Endothelial cell of umbilical vein (primary cell): Measurements from ENCODE around the gene SEC16B. TPM values are rescaled to one million over a fixed set of nuclear protein-coding genes. Genes with fewer than 3 reads are reported as not detected.

Experiments used
- BruUV-seq: library from RNA; stranded (reverse); fragments of 400-500 nt; replicated peaks from 2 replicates; lab custom pipeline; 2021; lab: Mats Ljungman, UMichigan
- CTCF ChIA-PET: fragments of 300-600, 350-600 bp; sonication (Branson Sonifier 250); formaldehyde crosslinking; loops from one replicate; lab custom pipeline; 2021; ENCODE audit warnings: antibody characterized with exemption, inconsistent platforms; lab: Charles Lee
- POLR2A ChIA-PET: fragments of 300-600, 350-600 bp; sonication (Branson Sonifier 250); formaldehyde crosslinking; loops from one replicate; lab custom pipeline; 2021; ENCODE audit warnings: antibody characterized with exemption, inconsistent platforms; lab: Charles Lee
- DNase-seq: peaks from one replicate; pipeline ENCODE4 v3.0.0-alpha.2; 2011; ENCODE audit warnings: low read depth, low spot score
- FAIRE-seq: peaks from 2 replicates; lab custom pipeline; 2011; peaks lifted over from hg19 to GRCh38; lab: Jason Lieb, UNC
- H2AFZ ChIP-seq: 2 replicates; pipeline ENCODE4 v1.6.0; 2012; ENCODE audit warnings: low read depth, low read length, control low read depth, inconsistent platforms
- H3K27ac ChIP-seq: 2 replicates; pipeline ENCODE4 v1.5.1; 2011; ENCODE audit warnings: low read depth, mild to moderate bottlenecking, control low read depth, low read length, moderate library complexity; ENCODE audit not compliant: insufficient read depth
- H3K27me3 ChIP-seq, 2 experiments: 2 replicates each; pipeline versions ENCODE4 v1.6.0 to v1.6.1; 2011; ENCODE audit warnings: low read length in 2 of 2, mixed read lengths in 1 of 2; ENCODE audit not compliant: control insufficient read depth in 2 of 2, insufficient read depth in 2 of 2
- H3K36me3 ChIP-seq, 2 experiments: 2 replicates in 1 of 2; 3 replicates in 1 of 2; pipeline ENCODE4 v1.5.1; 2011; ENCODE audit warnings: low read length in 2 of 2, mild to moderate bottlenecking in 1 of 2, moderate library complexity in 1 of 2; ENCODE audit not compliant: control insufficient read depth in 2 of 2, insufficient read depth in 2 of 2; ENCODE audit errors: extremely low read depth in 1 of 2
- H3K4me1 ChIP-seq: 3 replicates; pipeline ENCODE4 v1.5.1; 2011; ENCODE audit warnings: mild to moderate bottlenecking, low read length; ENCODE audit not compliant: control insufficient read depth, insufficient read depth; ENCODE audit errors: extremely low read depth
- H3K4me2 ChIP-seq: 2 replicates; pipeline ENCODE4 v1.6.1; 2011; ENCODE audit warnings: low read length, control low read depth, mixed read lengths; ENCODE audit not compliant: insufficient read depth
- H3K4me3 ChIP-seq, 3 experiments: fragments of 200-600 bp in 1 of 3; sonication (generic), shearing (Covaris generic) in 1 of 3; replicated peaks in 1 of 3; 2 replicates each; pipeline ENCODE4 v1.5.1; 2011 to 2016; ENCODE audit warnings: control low read depth in 3 of 3, low read length in 3 of 3, mild to moderate bottlenecking in 2 of 3, inconsistent platforms in 1 of 3, low read depth in 1 of 3, moderate library complexity in 1 of 3; ENCODE audit not compliant: insufficient read depth in 1 of 3
- H3K79me2 ChIP-seq: 2 replicates; pipeline ENCODE4 v1.6.0; 2012; ENCODE audit warnings: low read length, inconsistent platforms; ENCODE audit not compliant: control insufficient read depth, insufficient read depth
- H3K9ac ChIP-seq: replicated peaks from 2 replicates; pipeline ENCODE3; 2011; ENCODE audit warnings: low read length, control low read depth; ENCODE audit not compliant: insufficient read depth; ENCODE audit errors: extremely low read depth
- H3K9me1 ChIP-seq: replicated peaks from 3 replicates; pipeline ENCODE4 v1.6.0; 2011; ENCODE audit warnings: mild to moderate bottlenecking, low read length; ENCODE audit not compliant: control insufficient read depth, insufficient read depth; ENCODE audit errors: extremely low read depth
- H3K9me3 ChIP-seq: replicated peaks from 2 replicates; pipeline ENCODE4 v1.5.1; 2012; ENCODE audit warnings: low read length, inconsistent platforms; ENCODE audit not compliant: control insufficient read depth, insufficient read depth
- H4K20me1 ChIP-seq: replicated peaks from 2 replicates; pipeline ENCODE3; 2011; ENCODE audit warnings: mild to moderate bottlenecking, low read length; ENCODE audit not compliant: control insufficient read depth, insufficient read depth; ENCODE audit errors: extremely low read depth
- EZH2 ChIP-seq: IDR thresholded peaks from 2 replicates; pipeline ENCODE4 v1.6.1; 2012; ENCODE audit warnings: borderline replicate concordance, low read depth, mild to moderate bottlenecking, moderate library complexity, low read length, inconsistent platforms; ENCODE audit not compliant: severe bottlenecking
- FOS ChIP-seq: IDR thresholded peaks from 2 replicates; pipeline ENCODE4 v1.6.1; 2011; ENCODE audit warnings: mild to moderate bottlenecking, low read length, moderate library complexity, borderline replicate concordance; ENCODE audit not compliant: insufficient read depth
- GATA2 ChIP-seq: IDR thresholded peaks from 2 replicates; pipeline ENCODE4 v1.7.0; 2011; ENCODE audit warnings: low read depth, mild to moderate bottlenecking, moderate library complexity, mixed read lengths, low read length; ENCODE audit not compliant: insufficient read length, insufficient read depth
- JUN ChIP-seq: IDR thresholded peaks from 2 replicates; pipeline ENCODE4 v1.6.1; 2011; ENCODE audit warnings: borderline replicate concordance, low read depth; ENCODE audit not compliant: insufficient read length, insufficient read depth
- MYC ChIP-seq: IDR thresholded peaks from one replicate; pipeline ENCODE4 v1.6.1; 2011; ENCODE audit warnings: mild to moderate bottlenecking, low read depth, low read length
- POLR2A ChIP-seq: IDR thresholded peaks from 2 replicates; pipeline ENCODE4 v1.6.1; 2012; ENCODE audit warnings: low read depth, mild to moderate bottlenecking, control low read depth, low read length
- POLR2AphosphoS5 ChIP-seq: IDR thresholded peaks from 2 replicates; pipeline ENCODE4 v1.6.1; 2012; ENCODE audit warnings: low read depth, mild to moderate bottlenecking, control low read depth, low read length, moderate library complexity; ENCODE audit not compliant: insufficient read depth
- dilution Hi-C: fragments of 300-500 bp; cut with MboI; formaldehyde crosslinking; loops from one replicate; pipeline ENCODE4 v1.15.0; 2019; ENCODE audit warnings: low sequenced_read_pairs; ENCODE audit not compliant: extremely low pct_ligation_motif_present
- intact Hi-C: fragments of 100-400 bp; cut with micrococcal nuclease; formaldehyde crosslinking; loops from one replicate; pipeline ENCODE4 v1.10.0; 2022
- polyA plus RNA-seq, 4 experiments: library from polyadenylated mRNA; depleted of rRNA in 3 of 4; stranded (reverse) in 3 of 4; unstranded in 1 of 4; fragments of >200 nt; gene quantifications; 2 replicates each; pipeline versions ENCODE4 v1.2.1 to v1.2.3, GENCODE V29; 2011 to 2012; ENCODE audit warnings: missing spikeins in 1 of 4
- total RNA-seq: library from RNA; stranded (reverse); gene quantifications from 2 replicates; pipeline ENCODE4 v1.2.3, GENCODE V29; 2021
- TF ChIP-seq, protein P1 (sequence below): IDR thresholded peaks from 2 replicates; pipeline ENCODE4 v1.6.1; 2011; ENCODE audit not compliant: insufficient read depth, insufficient read length
- TF ChIP-seq, protein P2 (sequence below), 2 donors: IDR thresholded peaks; 1 replicate in 1 of 2; 2 replicates in 1 of 2; pipeline ENCODE4 v1.5.1; 2011; ENCODE audit warnings: low read length in 2 of 2, mild to moderate bottlenecking in 2 of 2, moderate library complexity in 2 of 2, control low read depth in 1 of 2, inconsistent platforms in 1 of 2, low read depth in 1 of 2; ENCODE audit not compliant: insufficient read depth in 1 of 2; ENCODE audit errors: extremely low read depth in 1 of 2

SEC16B gene
- total and polyA plus RNA-seq, 2 donors (not counting 3 experiments of a cell fraction or from before 2014, with no cell fraction given): 0.44 to 0.58 TPM

DNA sequence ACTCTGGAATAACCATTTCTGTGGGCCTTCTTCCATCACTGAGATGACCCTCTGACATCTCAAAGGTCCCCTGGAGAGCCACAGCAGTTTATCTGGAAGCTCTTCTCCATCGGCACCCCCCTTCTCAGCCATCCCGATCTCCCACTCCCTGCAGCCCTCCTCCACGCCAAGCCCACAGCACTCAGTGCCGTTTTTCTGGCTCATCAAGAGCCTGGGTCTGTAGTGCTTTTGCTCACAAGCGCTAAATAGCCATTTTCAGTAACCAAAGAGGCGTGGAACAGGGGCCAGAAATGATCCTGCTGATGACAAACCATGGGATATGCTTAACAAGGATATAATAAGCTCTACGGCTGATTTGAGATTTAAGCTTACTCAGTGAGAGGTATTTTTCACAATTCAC is 17.6 kb downstream of the SEC16B start:
- FAIRE-seq: no peak
- POLR2A ChIA-PET: no interaction called here
- no peak overlapping the region for H2AFZ ChIP-seq

DNA sequence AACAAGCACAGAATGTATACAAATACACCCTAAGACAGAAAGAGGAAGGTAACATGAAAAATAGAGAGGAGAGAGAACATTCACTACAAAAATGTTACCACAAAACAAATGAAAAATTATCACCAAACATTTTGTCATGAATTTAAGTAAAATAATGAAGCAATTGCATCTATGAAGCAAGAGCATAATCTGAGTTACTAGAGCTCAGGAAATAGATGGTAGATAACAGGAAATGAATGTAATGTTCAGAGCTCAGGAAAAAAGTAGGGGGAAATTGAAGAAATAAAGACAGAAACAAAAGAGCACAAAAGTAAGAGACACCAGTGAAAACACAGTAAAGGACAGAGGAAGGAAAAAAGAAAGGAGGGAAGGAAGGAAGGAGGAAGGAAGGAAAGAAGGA is 19.4 kb downstream of the SEC16B start:
- Histone ChIP-seq H4K20me1 (no peaks in the 10 kb centered on the region), H3K9me3 (no peaks in the 10 kb centered on the region), H3K4me3 (no peak overlapping the region), H2AFZ (no peak overlapping the region), H3K9me1 (no peaks in the 10 kb centered on the region), H3K27ac (no peak overlapping the region), H3K27me3 (no peaks in the 10 kb centered on the region), H3K4me1 (no peaks in the 10 kb centered on the region), H3K9ac (no peak overlapping the region), H3K36me3 (no peaks in the 10 kb centered on the region), H3K79me2 (no peaks in the 10 kb centered on the region), H3K4me2 (no peak overlapping the region)
- FAIRE-seq: peak; percentile 42
- dilution Hi-C loops: no loop called here
- intact Hi-C loops: no loop called here
- CTCF ChIA-PET: interaction anchor here (1.1 to 1.5 kb wide), 3 partner anchors 81 to 1070 kb away, joined by 3 to 17 read pairs (median 6); no protein-coding TSS in a partner anchor
- DNase-seq: no peak
- TF ChIP-seq FOS (no peak), MYC (no peak), POLR2AphosphoS5 (no peak), POLR2A (no peak), EZH2 (no peak), JUN (no peak), GATA2 (no peak)
- TF ChIP-seq, protein P1, sequence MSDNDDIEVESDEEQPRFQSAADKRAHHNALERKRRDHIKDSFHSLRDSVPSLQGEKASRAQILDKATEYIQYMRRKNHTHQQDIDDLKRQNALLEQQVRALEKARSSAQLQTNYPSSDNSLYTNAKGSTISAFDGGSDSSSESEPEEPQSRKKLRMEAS: no peak
- TF ChIP-seq, protein P2, sequence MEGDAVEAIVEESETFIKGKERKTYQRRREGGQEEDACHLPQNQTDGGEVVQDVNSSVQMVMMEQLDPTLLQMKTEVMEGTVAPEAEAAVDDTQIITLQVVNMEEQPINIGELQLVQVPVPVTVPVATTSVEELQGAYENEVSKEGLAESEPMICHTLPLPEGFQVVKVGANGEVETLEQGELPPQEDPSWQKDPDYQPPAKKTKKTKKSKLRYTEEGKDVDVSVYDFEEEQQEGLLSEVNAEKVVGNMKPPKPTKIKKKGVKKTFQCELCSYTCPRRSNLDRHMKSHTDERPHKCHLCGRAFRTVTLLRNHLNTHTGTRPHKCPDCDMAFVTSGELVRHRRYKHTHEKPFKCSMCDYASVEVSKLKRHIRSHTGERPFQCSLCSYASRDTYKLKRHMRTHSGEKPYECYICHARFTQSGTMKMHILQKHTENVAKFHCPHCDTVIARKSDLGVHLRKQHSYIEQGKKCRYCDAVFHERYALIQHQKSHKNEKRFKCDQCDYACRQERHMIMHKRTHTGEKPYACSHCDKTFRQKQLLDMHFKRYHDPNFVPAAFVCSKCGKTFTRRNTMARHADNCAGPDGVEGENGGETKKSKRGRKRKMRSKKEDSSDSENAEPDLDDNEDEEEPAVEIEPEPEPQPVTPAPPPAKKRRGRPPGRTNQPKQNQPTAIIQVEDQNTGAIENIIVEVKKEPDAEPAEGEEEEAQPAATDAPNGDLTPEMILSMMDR (IDR thresholded peaks at IDR 0.05; ENCODE audit: extremely low read depth in 1 of 2, insufficient read depth in 1 of 2, low read depth in 1 of 2, low read length in 2 of 2): no peak
- POLR2A ChIA-PET: no interaction called here
- no TSS peak for BruUV-seq

More for the DNA sequence above, 17.6 kb downstream of the SEC16B start:
- CTCF ChIA-PET: interaction anchor here (1.0 to 1.2 kb wide), 2 partner anchors 9 to 549 kb away, joined by 3 to 4 read pairs; no protein-coding TSS in a partner anchor
- intact Hi-C loops (no loop called here), dilution Hi-C loops (no loop called here)
- Histone ChIP-seq H3K9ac (no peak overlapping the region), H3K9me1 (no peaks in the 10 kb centered on the region), H3K4me1 (no peaks in the 10 kb centered on the region), H4K20me1 (no peaks in the 10 kb centered on the region), H3K27ac (no peak overlapping the region), H3K36me3 (no peaks in the 10 kb centered on the region), H3K27me3 (no peaks in the 10 kb centered on the region), H3K4me2 (no peak overlapping the region), H3K79me2 (no peaks in the 10 kb centered on the region), H3K9me3 (no peaks in the 10 kb centered on the region), H3K4me3 (no peak overlapping the region)
- TF ChIP-seq, protein P1: no peak
- no peak for TF ChIP-seq MYC
- TF ChIP-seq POLR2AphosphoS5: no peak
- no peak for DNase-seq
- no TSS peak for BruUV-seq
